Measurements from ENCODE around the gene CASK. TPM values are rescaled to one million over a fixed set of nuclear protein-coding genes. Genes with fewer than 3 reads are reported as not detected.
A peak's percentile ranks its signal among the peaks of the same experiment; 100 is the strongest.

The CASK gene
- total RNA-seq, 1 donor, result 55.4 TPM

DNA sequence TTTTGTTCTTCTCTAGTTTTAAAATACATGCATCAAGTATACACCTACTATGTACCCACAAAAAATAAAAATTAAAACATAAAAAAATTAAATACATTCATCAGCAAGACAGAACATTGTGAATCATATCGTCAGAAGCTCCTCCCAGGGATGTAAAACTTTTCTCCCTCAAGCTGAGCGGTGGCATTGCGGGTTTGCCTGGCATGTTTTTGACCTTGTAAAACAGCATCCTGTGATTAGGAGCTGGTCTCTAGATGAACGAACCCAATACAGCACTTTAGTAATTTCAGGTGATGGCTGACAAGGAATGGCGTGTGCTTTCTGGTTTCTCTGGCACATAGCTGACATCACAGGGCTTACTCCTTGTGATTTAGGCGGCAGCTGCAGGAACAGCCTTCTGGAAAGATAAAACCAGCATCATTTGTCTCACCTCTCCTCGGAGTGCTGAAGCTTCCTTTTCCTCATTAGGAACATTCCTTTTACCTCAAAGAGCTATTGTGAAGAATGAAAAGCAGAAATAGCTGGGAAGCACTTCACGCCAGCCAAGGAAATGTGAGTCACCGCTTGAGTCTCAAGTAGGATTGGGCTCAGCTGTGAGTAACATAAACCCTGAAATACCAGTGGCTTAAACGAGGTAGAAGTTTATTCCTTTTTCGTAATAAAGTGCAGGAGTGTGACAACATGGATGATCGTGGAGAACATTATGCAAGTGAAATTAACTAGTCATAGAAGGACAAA lies 431.9 kb downstream of the CASK start:
- Histone ChIP-seq H3K4me2 (ENCODE audit: insufficient read depth, low read length) (peak overlapping the region; percentile 83), H3K4me3 (ENCODE audit: insufficient read depth, low read length) (peak overlapping the region; percentile 59), H3K27ac (ENCODE audit: low read depth, low read length) (peak overlapping the region; percentile 83), H3K36me3 (ENCODE audit: insufficient read depth, low read length) (no peaks in the 10 kb centered on the region), H3K9me3 (ENCODE audit: low read depth, low read length) (no peaks in the 10 kb centered on the region), H2AFZ (ENCODE audit: low read length) (peak overlapping the region; percentile 81), H4K20me1 (ENCODE audit: insufficient read depth, low read length) (no peaks in the 10 kb centered on the region), H3K4me1 (ENCODE audit: insufficient read depth, low read length) (no peaks in the 10 kb centered on the region), H3K27me3 (ENCODE audit: insufficient read depth, low read length) (no peaks in the 10 kb centered on the region), H3K79me2 (ENCODE audit: insufficient read depth, low read length) (no peaks in the 10 kb centered on the region)
- TF ChIP-seq, protein P1, sequence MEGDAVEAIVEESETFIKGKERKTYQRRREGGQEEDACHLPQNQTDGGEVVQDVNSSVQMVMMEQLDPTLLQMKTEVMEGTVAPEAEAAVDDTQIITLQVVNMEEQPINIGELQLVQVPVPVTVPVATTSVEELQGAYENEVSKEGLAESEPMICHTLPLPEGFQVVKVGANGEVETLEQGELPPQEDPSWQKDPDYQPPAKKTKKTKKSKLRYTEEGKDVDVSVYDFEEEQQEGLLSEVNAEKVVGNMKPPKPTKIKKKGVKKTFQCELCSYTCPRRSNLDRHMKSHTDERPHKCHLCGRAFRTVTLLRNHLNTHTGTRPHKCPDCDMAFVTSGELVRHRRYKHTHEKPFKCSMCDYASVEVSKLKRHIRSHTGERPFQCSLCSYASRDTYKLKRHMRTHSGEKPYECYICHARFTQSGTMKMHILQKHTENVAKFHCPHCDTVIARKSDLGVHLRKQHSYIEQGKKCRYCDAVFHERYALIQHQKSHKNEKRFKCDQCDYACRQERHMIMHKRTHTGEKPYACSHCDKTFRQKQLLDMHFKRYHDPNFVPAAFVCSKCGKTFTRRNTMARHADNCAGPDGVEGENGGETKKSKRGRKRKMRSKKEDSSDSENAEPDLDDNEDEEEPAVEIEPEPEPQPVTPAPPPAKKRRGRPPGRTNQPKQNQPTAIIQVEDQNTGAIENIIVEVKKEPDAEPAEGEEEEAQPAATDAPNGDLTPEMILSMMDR (IDR thresholded peaks at IDR 0.05; ENCODE audit: extremely low read depth, low read depth, low read length), result no peak
- peak; percentile 81 for DNase-seq (ENCODE audit: insufficient read length, low spot score, missing footprints)

DNA sequence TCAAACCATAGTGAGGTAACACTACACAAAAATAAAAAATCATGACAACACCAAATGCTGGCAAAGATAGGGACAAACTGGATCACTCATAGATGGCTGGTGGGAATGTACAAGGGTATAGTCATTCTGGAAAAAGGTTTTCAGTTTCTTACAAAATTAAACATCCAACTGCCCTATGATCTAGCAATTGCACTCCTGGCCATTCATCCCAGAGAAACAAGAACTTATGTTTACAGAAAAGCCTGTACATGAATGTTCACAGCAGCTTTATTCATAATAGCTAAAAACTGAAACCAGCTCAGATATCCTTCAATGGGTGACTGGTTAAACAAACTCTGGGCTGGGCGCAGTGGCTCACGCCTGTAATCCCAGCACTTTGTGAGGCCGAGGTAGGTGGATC lies 432.9 kb downstream of the CASK start:
- Histone ChIP-seq H3K4me1 (ENCODE audit: insufficient read depth, low read length) (no peaks in the 10 kb centered on the region), H3K79me2 (ENCODE audit: insufficient read depth, low read length) (no peaks in the 10 kb centered on the region), H3K36me3 (ENCODE audit: insufficient read depth, low read length) (no peaks in the 10 kb centered on the region), H3K27me3 (ENCODE audit: insufficient read depth, low read length) (no peaks in the 10 kb centered on the region), H3K27ac (ENCODE audit: low read depth, low read length) (no peak overlapping the region), H3K4me2 (ENCODE audit: insufficient read depth, low read length) (no peak overlapping the region), H4K20me1 (ENCODE audit: insufficient read depth, low read length) (no peaks in the 10 kb centered on the region), H3K4me3 (ENCODE audit: insufficient read depth, low read length) (no peak overlapping the region), H3K9me3 (ENCODE audit: low read depth, low read length) (no peaks in the 10 kb centered on the region), H2AFZ (ENCODE audit: low read length) (no peak overlapping the region)
- TF ChIP-seq, protein P1 (IDR thresholded peaks at IDR 0.05; ENCODE audit: extremely low read depth, low read depth, low read length), result no peak
- DNase-seq (ENCODE audit: insufficient read length, low spot score, missing footprints), result no peak

DNA sequence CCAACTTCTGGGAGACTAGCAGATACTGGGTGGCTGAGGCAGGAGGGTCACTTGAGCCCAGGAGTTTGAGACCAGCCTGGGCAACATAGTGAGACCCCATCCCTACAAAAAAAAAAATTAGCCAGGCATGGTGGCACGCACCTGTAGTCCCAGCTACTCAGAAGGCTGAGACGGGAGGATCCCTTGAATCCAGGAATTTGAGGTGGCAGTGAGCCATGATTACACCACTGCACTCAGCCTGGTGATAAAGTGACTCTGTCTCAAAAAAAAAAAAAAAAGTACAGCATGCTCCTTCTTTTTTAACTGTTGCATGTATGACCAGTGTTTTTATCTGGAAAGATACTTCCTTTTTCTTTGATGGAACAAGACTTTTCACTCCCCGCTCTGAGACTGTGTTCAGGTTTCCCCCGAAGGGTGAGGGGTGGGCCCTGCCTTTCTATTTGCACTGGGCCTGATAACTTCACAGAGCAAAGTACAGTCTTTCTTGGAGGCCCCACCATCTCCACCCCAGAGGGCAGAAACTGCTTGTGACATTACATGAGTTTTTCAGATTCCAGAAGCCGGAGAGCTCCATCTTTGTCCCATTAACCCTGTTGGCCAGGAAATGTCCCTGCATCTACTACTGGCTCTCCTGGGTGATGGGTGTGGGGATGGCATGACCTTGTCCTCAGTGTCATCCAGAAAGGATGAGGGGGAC lies 441.1 kb downstream of the CASK start:
- Histone ChIP-seq H3K4me1 (ENCODE audit: insufficient read depth, low read length) (no peaks in the 10 kb centered on the region), H3K27me3 (ENCODE audit: insufficient read depth, low read length) (no peaks in the 10 kb centered on the region), H3K36me3 (ENCODE audit: insufficient read depth, low read length) (no peaks in the 10 kb centered on the region), H3K4me2 (ENCODE audit: insufficient read depth, low read length) (no peak overlapping the region), H4K20me1 (ENCODE audit: insufficient read depth, low read length) (no peaks in the 10 kb centered on the region), H2AFZ (ENCODE audit: low read length) (no peak overlapping the region), H3K27ac (ENCODE audit: low read depth, low read length) (no peak overlapping the region), H3K79me2 (ENCODE audit: insufficient read depth, low read length) (no peaks in the 10 kb centered on the region), H3K4me3 (ENCODE audit: insufficient read depth, low read length) (no peak overlapping the region), H3K9me3 (ENCODE audit: low read depth, low read length) (no peaks in the 10 kb centered on the region)
- TF ChIP-seq, protein P1 (IDR thresholded peaks at IDR 0.05; ENCODE audit: extremely low read depth, low read depth, low read length), result no peak
- DNase-seq (ENCODE audit: insufficient read length, low spot score, missing footprints), result peak; percentile 56

Data from osteoblast (primary cell).